Measurements from ENCODE around the gene SORCS2.

Gene SORCS2

DNA sequence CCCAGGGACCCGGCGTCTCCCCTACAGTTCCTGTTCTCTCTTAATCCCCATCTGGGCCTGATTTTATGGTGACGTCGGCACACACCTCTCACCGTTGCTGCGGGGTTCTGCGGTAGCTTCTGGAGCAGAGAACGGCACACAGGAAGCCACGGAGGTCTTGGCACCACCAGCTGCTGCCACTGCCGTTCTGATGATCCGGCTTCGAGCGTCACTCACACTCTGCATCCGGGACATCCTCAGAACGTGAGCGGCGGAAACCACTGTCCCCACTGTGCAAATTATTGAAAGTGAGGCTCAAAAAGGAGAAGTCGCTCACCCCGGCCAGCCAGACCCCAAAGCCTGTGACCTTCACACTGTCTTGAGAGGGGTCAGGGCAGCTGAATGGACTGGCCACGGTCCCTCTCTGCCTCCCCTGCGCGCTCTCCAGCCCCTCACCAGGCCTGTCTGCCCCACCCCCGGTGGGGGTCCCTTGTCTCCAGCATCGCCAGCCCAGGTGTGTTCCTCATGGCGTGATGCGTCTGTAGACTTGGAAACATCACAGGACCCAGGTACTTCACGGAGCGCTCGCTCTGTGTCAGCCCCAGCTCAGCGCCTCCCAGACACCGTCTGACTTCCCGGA, 546.2 kb downstream of the SORCS2 start:
- ChIA-PET CTCF (no interaction called here), POLR2A (no interaction called here)
- DNase-seq (ENCODE audit: extremely low spot score), result no peak
- TF ChIP-seq NFRKB (IDR thresholded peaks at IDR 0.05) (no peak), ARNT (IDR thresholded peaks at IDR 0.05) (no peak), ELF4 (IDR thresholded peaks at IDR 0.05) (no peak), BHLHE40 (IDR thresholded peaks at IDR 0.05; ENCODE audit: borderline replicate concordance) (no peak), FOXK2 (IDR thresholded peaks at IDR 0.05) (no peak), FOXM1 (IDR thresholded peaks at IDR 0.05; ENCODE audit: borderline replicate concordance) (no peak), SUZ12 (IDR thresholded peaks at IDR 0.05) (no peak), TARDBP (IDR thresholded peaks at IDR 0.05) (no peak), L3MBTL2 (conservative IDR thresholded peaks at IDR 0.05) (no peak), LEF1 (IDR thresholded peaks at IDR 0.05; ENCODE audit: borderline replicate concordance) (no peak), CTBP1 (IDR thresholded peaks at IDR 0.05; ENCODE audit: borderline replicate concordance) (no peak), ZNF384 (IDR thresholded peaks at IDR 0.05) (no peak), HDGF (IDR thresholded peaks at IDR 0.05; ENCODE audit: borderline replicate concordance) (no peak), FOXA1 (IDR thresholded peaks at IDR 0.05) (no peak), SP1 (IDR thresholded peaks at IDR 0.05) (no peak)

DNA sequence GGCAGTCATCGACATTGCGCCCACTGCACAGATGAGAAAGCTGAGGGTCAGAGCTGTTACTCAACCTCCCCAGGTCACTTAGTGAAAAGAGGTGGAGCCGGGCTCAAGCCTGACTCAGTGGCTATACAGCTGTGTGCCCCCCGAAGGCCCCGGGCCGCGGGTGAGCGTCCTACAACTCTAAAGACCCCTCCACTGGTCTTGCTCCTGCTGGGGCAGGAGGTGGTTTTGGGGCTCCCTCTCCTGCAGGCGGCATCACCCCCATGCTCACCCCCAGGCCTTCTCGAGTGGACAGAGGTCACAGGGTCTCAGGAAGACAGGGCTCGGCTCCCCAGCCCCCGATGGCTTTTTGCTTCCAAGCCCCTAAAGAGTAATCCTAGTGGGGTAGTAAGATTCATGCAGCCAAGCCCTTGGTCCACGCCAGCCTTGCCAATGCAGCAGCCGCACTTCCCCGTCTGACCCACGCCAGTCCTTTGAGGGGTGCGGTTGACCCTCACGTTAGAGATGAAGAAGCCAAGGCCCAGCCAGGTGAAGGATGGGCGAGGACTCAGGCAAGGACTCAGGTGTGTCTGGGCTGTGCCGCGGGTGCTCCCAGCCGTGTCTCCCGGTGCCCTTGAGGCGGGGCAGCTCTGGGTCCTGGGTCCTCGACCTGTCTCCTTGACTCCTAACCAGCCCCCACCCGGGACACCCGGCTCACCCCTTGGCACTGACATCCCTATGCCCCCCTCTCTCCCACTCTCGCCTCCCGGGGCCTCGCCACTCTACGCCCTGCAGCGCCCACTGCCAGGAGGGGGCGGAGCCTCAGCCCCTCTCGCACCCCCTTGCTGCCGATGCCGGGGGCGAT, 547.0 kb downstream of the SORCS2 start:
- no peak for DNase-seq (ENCODE audit: extremely low spot score)
- ChIA-PET CTCF (no interaction called here), POLR2A (no interaction called here)
- TF ChIP-seq TARDBP (IDR thresholded peaks at IDR 0.05), result no peak
- no peak for TF ChIP-seq CTBP1 (IDR thresholded peaks at IDR 0.05; ENCODE audit: borderline replicate concordance)
- no peak for TF ChIP-seq FOXA1 (IDR thresholded peaks at IDR 0.05)

DNA sequence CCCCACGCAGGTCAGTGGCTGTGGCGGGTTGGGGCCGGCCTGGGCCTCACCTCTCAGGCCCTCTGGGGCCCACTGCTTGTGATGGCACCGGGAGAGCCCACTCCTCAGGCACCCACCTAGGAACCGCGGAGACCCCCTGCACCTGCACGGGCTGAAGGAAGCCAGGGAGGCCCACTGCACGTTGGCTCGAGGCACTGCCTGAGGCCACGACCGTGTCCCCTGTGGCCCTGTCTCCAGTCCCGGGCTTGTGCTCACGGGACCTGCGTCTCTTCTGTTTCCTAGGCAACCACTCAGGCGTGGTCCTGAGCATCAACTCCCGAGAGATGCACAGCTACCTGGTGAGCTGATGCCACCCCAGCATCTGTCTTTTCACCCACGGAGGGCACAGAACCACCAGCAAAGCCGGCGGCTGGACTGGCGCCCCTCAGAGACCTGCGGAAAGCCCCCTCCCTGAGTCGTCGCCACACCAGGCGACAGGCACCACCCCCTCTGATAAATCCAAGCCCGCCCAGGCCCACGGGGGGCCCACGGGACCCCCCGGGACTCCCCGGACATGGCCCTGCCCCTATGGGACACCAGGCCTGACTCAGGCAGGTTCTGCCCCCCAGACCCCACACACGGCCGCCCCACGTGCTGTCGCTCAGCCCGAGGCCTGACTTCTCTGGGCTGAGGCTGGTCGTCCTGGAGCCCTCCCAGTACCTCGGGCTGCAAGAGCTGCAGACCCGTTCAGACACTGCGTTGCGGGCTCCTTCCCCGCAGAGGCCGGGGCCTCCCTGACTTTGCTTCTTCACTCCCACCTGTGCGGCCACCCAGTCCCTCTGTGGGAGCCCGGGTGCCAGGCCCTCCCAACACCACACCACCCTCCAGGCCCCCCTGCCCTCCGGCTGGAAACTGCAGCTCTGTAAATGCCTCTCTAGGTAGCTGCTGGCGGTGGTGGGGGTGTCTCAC, 547.9 kb downstream of the SORCS2 start:
- POLR2A ChIA-PET, result no interaction called here
- TF ChIP-seq ARNT (IDR thresholded peaks at IDR 0.05) (no peak), TARDBP (IDR thresholded peaks at IDR 0.05) (no peak), FOXA1 (IDR thresholded peaks at IDR 0.05) (no peak), SUZ12 (IDR thresholded peaks at IDR 0.05) (no peak), CTBP1 (IDR thresholded peaks at IDR 0.05; ENCODE audit: borderline replicate concordance) (no peak), BHLHE40 (IDR thresholded peaks at IDR 0.05; ENCODE audit: borderline replicate concordance) (no peak), SP1 (IDR thresholded peaks at IDR 0.05) (no peak), FOXK2 (IDR thresholded peaks at IDR 0.05) (no peak), ZNF384 (IDR thresholded peaks at IDR 0.05) (no peak), HDGF (IDR thresholded peaks at IDR 0.05; ENCODE audit: borderline replicate concordance) (no peak), ELF4 (IDR thresholded peaks at IDR 0.05) (no peak), NFRKB (IDR thresholded peaks at IDR 0.05) (no peak), FOXM1 (IDR thresholded peaks at IDR 0.05; ENCODE audit: borderline replicate concordance) (no peak)
- TF ChIP-seq, protein P1, sequence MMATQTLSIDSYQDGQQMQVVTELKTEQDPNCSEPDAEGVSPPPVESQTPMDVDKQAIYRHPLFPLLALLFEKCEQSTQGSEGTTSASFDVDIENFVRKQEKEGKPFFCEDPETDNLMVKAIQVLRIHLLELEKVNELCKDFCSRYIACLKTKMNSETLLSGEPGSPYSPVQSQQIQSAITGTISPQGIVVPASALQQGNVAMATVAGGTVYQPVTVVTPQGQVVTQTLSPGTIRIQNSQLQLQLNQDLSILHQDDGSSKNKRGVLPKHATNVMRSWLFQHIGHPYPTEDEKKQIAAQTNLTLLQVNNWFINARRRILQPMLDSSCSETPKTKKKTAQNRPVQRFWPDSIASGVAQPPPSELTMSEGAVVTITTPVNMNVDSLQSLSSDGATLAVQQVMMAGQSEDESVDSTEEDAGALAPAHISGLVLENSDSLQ (IDR thresholded peaks at IDR 0.05), result no peak
- CTCF ChIA-PET, result no interaction called here
- DNase-seq (ENCODE audit: extremely low spot score), result no peak

DNA sequence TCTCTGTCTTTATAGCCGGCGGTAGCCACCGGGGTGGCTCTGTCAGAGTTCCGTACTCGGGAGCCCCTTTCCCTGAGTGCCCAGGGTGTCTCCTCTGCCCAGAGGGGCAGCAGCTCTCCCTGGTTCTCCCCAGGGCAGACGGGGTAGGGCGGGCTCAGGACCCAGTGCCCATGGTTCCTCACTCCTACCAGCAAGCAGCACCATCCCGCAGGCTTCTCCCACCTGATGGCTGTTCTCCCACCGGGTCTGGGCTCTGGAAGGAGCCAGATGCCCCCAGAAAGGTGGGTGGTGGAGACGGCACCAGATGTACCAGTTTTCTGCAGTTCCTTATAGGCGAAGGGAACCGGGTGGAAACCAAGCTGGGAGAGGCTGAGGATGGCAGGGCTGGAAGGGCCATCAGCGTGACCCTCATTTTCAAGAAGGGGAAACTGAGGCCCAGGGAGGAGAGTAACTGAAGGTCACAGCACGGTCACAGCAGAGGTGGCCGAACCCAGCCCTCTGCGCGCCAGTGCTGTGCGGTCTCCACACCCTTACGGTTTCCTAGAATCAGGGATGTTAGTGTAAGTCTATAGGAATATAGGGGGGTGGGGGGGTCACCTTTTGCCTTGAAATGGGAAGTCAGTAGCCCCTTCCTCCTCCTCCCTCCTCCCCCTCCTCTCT, 548.7 kb downstream of the SORCS2 start:
- TF ChIP-seq, protein P1 (IDR thresholded peaks at IDR 0.05), result no peak
- TF ChIP-seq FOXM1 (IDR thresholded peaks at IDR 0.05; ENCODE audit: borderline replicate concordance), result no peak
- TF ChIP-seq CTBP1 (IDR thresholded peaks at IDR 0.05; ENCODE audit: borderline replicate concordance), result no peak
- TF ChIP-seq ARNT (IDR thresholded peaks at IDR 0.05), result no peak
- no peak for TF ChIP-seq SP1 (IDR thresholded peaks at IDR 0.05)
- CTCF ChIA-PET, result no interaction called here
- POLR2A ChIA-PET, result no interaction called here
- no peak for DNase-seq (ENCODE audit: extremely low spot score)

DNA sequence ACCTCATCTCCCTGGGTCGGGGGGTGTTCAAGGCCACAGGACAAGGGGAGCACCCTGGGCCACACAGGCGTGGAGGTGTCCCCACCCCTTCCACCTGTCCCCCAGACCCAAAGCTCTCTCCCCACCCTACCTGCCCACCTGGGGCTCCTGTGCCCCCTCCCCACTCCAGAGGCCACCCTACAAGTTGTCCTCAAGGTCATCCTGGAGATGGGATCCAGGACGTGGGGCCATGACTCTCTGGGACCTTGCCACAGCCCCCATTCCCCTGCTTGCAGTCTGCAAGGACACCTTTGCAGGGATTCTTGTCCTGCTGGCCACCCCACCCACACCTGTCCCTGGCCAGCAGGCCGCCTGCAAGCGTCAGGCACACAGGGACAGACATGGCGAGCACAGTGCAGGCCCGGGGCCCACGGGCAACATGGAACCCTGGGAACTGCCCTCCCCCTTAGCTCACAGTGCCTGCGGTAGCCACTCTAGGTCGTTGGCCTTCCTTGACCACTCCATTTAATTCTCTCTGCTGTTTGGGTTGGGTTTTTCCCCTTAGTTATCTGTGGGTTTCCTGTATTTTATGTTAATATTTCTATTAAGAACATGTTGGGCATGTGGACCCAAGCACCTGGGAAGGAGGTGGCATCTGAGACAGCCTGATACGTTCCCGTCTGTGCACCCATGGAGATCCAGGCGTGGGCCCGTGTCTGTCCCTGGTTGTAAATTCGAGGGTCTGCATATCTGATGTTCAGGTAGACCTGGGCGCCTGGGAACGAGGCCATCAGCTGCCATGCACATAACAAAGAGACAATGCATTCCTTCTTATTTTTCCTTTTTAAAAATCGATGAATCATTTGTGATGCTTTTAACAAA, 549.8 kb downstream of the SORCS2 start:
- no peak for TF ChIP-seq TARDBP (IDR thresholded peaks at IDR 0.05)
- no peak for TF ChIP-seq CTBP1 (IDR thresholded peaks at IDR 0.05; ENCODE audit: borderline replicate concordance)
- no peak for TF ChIP-seq LEF1 (IDR thresholded peaks at IDR 0.05; ENCODE audit: borderline replicate concordance)
- TF ChIP-seq L3MBTL2 (conservative IDR thresholded peaks at IDR 0.05), result no peak
- TF ChIP-seq, protein P1 (IDR thresholded peaks at IDR 0.05), result no peak
- no peak for TF ChIP-seq NFRKB (IDR thresholded peaks at IDR 0.05)
- no peak for TF ChIP-seq SP1 (IDR thresholded peaks at IDR 0.05)
- TF ChIP-seq SUZ12 (IDR thresholded peaks at IDR 0.05), result no peak
- CTCF ChIA-PET, result no interaction called here
- no peak for DNase-seq (ENCODE audit: extremely low spot score)
- POLR2A ChIA-PET, result no interaction called here
